Body of pancreas (tissue), 4 donors: ENCODE data around the gene NTRK1. TPM values are rescaled to one million over a fixed set of nuclear protein-coding genes. Genes with fewer than 3 reads are reported as not detected.

Experiments used
- ATAC-seq: fragments of 150-250 bp; one replicate; pipeline ENCODE4 v1.9.1; 2016
- DNase-seq, 4 donors: peaks; one replicate each; pipeline ENCODE4 v3.0.0-alpha.2; 2019
- H3K27ac ChIP-seq, 4 donors: fragments of 200-600 bp; sonication (generic); 1 replicate in 3 of 4; 2 replicates in 1 of 4; pipeline versions ENCODE4 v1.5.1 to v1.6.1; 2016 to 2019; ENCODE audit warnings: mild to moderate bottlenecking in 1 of 4, mixed read lengths in 1 of 4, moderate library complexity in 1 of 4
- H3K27me3 ChIP-seq, 2 donors: fragments of 200-600 bp; sonication (generic); one replicate each; pipeline ENCODE4 v1.6.0; 2016; ENCODE audit warnings: mild to moderate bottlenecking in 1 of 2
- H3K36me3 ChIP-seq, 2 donors: fragments of 200-600 bp; sonication (generic); replicated peaks in 1 of 2; 2 replicates each; pipeline ENCODE4 v1.5.1; 2016; ENCODE audit warnings: low read depth in 2 of 2; ENCODE audit not compliant: insufficient read depth in 1 of 2
- H3K4me1 ChIP-seq: fragments of 200-600 bp; sonication (generic); one replicate; pipeline ENCODE4 v1.6.0; 2016
- H3K4me3 ChIP-seq, 2 donors: fragments of 200-600 bp; sonication (generic); 1 replicate in 1 of 2; 2 replicates in 1 of 2; pipeline ENCODE4 v1.5.1; 2016 to 2019
- H3K9me3 ChIP-seq, 3 donors: fragments of 200-600 bp; sonication (generic); 1 replicate in 2 of 3; 2 replicates in 1 of 3; pipeline ENCODE4 v1.5.1; 2016
- POLR2A ChIP-seq, 3 donors: fragments of 450-650 bp; IDR thresholded peaks; one replicate each; pipeline ENCODE4 v1.6.1; 2016; ENCODE audit warnings: antibody characterized with exemption in 3 of 3, mild to moderate bottlenecking in 2 of 3
- WGBS, 2 donors: methylation state at CpG; one replicate each; pipeline ENCODE4 v1.1.5; 2017; 5-methylcytosine and 5-hydroxymethylcytosine counted together
- intact Hi-C: fragments of 100-400 bp; cut with DNase I; formaldehyde crosslinking; loops from one replicate; pipeline ENCODE4 v1.15.1; 2023
- total RNA-seq, 2 donors: library from RNA; depleted of rRNA; stranded (reverse); fragments of >200 nt; gene quantifications; one replicate each; pipeline ENCODE4 v1.1.0, GENCODE V29; 2016
- TF ChIP-seq, protein P1 (sequence below), 7 experiments: fragments of 450-650 bp in 4 of 7; fragments of 200-600 bp in 3 of 7; sonication (generic) in 3 of 7; IDR thresholded peaks; one replicate each; pipeline ENCODE4 v1.5.1; 2016 to 2019; ENCODE audit warnings: antibody characterized with exemption in 7 of 7

Gene NTRK1
- total RNA-seq, 2 donors from 2014 or later = 0.99 TPM; not detected in 1

- DNase-seq = no peak
- no peak for ATAC-seq
- no peaks in the 10 kb centered on the region for H3K27me3 ChIP-seq
- H3K27ac ChIP-seq = no peak overlapping the region
- 95 to 97% methylated on average over 17 to 19 of the region's 19 CpGs for WGBS, 2 donors
- no peak overlapping the region for H3K4me3 ChIP-seq
- H3K4me1 ChIP-seq = peaks cover 29% of the 10 kb centered on the region
- no peaks in the 10 kb centered on the region for H3K9me3 ChIP-seq
- no peaks in the 10 kb centered on the region for H3K36me3 ChIP-seq
- TF ChIP-seq, protein P1, sequence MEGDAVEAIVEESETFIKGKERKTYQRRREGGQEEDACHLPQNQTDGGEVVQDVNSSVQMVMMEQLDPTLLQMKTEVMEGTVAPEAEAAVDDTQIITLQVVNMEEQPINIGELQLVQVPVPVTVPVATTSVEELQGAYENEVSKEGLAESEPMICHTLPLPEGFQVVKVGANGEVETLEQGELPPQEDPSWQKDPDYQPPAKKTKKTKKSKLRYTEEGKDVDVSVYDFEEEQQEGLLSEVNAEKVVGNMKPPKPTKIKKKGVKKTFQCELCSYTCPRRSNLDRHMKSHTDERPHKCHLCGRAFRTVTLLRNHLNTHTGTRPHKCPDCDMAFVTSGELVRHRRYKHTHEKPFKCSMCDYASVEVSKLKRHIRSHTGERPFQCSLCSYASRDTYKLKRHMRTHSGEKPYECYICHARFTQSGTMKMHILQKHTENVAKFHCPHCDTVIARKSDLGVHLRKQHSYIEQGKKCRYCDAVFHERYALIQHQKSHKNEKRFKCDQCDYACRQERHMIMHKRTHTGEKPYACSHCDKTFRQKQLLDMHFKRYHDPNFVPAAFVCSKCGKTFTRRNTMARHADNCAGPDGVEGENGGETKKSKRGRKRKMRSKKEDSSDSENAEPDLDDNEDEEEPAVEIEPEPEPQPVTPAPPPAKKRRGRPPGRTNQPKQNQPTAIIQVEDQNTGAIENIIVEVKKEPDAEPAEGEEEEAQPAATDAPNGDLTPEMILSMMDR (IDR thresholded peaks at IDR 0.05) = no peak
- no peak for TF ChIP-seq POLR2A (IDR thresholded peaks at IDR 0.05)
- intact Hi-C loops = no loop called here
These were observed 6.9 kb upstream of the NTRK1 start for GRCh38 chr1:156853761-156854160.

- 68 to 74% methylated on average over 3 of the region's 3 CpGs for WGBS, 2 donors
- intact Hi-C loops = no loop called here
These were observed 6.0 kb upstream of the NTRK1 start for GRCh38 chr1:156854634-156855033.

GRCh38 chr1:156856282-156856785, 4.3 kb upstream of the NTRK1 start:
- ATAC-seq (no peak), DNase-seq (no peak)
- H3K36me3 ChIP-seq = no peaks in the 10 kb centered on the region
- intact Hi-C loops = no loop called here
- H3K4me1 ChIP-seq = peaks cover 53% of the 10 kb centered on the region
- H3K27me3 ChIP-seq = peaks cover 0 to 8% of the 10 kb centered on the region in 2 donors
- no peak for TF ChIP-seq POLR2A (IDR thresholded peaks at IDR 0.05)
- TF ChIP-seq, protein P1 (IDR thresholded peaks at IDR 0.05) = no peak
- no peak overlapping the region for H3K4me3 ChIP-seq
- no peaks in the 10 kb centered on the region for H3K9me3 ChIP-seq
- 71 to 82% methylated on average over 3 of the region's 3 CpGs for WGBS, 2 donors
- no peak overlapping the region for H3K27ac ChIP-seq

More at GRCh38 chr1:156854634-156855033, 6.0 kb upstream of the NTRK1 start:
- H3K27me3 ChIP-seq = peaks cover 0 to 4% of the 10 kb centered on the region in 2 donors
- ATAC-seq (no peak), DNase-seq (no peak)
- TF ChIP-seq POLR2A (IDR thresholded peaks at IDR 0.05) = no peak
- TF ChIP-seq, protein P1 (IDR thresholded peaks at IDR 0.05) = no peak
- H3K9me3 ChIP-seq = no peaks in the 10 kb centered on the region
- H3K36me3 ChIP-seq = no peaks in the 10 kb centered on the region
- peaks cover 38% of the 10 kb centered on the region for H3K4me1 ChIP-seq
- H3K27ac ChIP-seq = no peak overlapping the region
- H3K4me3 ChIP-seq = no peak overlapping the region

DNA sequence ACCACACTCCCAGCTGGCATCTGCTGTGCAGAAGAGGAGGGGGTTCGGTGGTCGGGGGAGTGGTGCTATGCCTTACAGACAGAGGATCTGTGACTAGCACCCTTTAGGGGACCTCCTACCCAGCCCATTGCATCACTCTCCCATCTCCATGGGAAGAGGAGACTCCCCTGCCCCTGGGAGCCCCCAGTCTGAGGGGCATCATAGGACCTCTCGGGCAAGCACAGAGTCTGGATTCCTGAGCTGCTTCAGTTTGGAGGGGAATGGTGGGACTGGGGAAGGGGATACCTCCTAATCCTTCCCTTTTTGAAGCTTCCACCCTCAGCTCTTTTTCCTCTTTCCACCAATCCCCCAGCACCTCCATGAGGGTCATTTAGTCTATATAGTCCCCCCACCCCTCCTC, 3.1 kb upstream of the NTRK1 start:
- ATAC-seq (no peak), DNase-seq (no peak)
- peaks cover 0 to 8% of the 10 kb centered on the region in 2 donors for H3K27me3 ChIP-seq
- peaks cover 41% of the 10 kb centered on the region for H3K4me1 ChIP-seq
- intact Hi-C loops = no loop called here
- TF ChIP-seq, protein P1 (IDR thresholded peaks at IDR 0.05) = no peak
- no peak for TF ChIP-seq POLR2A (IDR thresholded peaks at IDR 0.05)
- H3K27ac ChIP-seq = no peak overlapping the region
- 57 to 72% methylated on average over 2 to 3 of the region's 3 CpGs for WGBS, 2 donors
- no peaks in the 10 kb centered on the region for H3K9me3 ChIP-seq
- H3K4me3 ChIP-seq = no peak overlapping the region
- H3K36me3 ChIP-seq = no peaks in the 10 kb centered on the region

DNA sequence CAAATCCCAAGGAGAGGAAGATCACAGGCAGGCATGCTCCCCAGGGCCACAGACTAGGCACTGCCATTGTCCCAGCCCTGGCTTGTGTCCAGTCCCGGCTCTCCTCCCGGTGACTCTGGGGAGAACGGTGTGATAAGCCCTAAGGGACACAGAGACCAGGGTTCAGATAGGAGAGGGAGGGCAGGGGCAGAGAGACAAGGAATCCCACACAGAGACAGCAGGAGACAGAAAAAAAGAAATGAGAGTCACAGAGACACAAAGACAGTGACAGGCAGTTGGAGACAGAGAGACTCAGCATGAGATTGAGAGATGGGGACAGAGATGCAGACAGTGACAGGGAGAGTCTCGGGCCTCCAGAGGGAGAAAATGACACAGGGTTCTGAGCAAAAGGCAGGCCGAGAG, 2.1 kb upstream of the NTRK1 start:
- TF ChIP-seq POLR2A (IDR thresholded peaks at IDR 0.05) = no peak
- TF ChIP-seq, protein P1 (IDR thresholded peaks at IDR 0.05) = no peak
- intact Hi-C loops = no loop called here
- Histone ChIP-seq H3K4me1 (peaks cover 33% of the 10 kb centered on the region), H3K27me3 (peaks cover 0 to 8% of the 10 kb centered on the region in 2 donors), H3K4me3 (no peak overlapping the region), H3K36me3 (no peaks in the 10 kb centered on the region), H3K27ac (no peak overlapping the region), H3K9me3 (no peaks in the 10 kb centered on the region)
- 7 to 10% methylated on average over 5 of the region's 5 CpGs for WGBS, 2 donors
- ATAC-seq (no peak), DNase-seq (peak; percentile 16 to 62 (median 46))
